ENCODE results near the gene SLC36A4. TPM values are rescaled to one million over a fixed set of nuclear protein-coding genes. Genes with fewer than 3 reads are reported as not detected.

The SLC36A4 gene
- total RNA-seq, 2 experiments from 2014 or later: 9.8 to 10.9 TPM

DNA sequence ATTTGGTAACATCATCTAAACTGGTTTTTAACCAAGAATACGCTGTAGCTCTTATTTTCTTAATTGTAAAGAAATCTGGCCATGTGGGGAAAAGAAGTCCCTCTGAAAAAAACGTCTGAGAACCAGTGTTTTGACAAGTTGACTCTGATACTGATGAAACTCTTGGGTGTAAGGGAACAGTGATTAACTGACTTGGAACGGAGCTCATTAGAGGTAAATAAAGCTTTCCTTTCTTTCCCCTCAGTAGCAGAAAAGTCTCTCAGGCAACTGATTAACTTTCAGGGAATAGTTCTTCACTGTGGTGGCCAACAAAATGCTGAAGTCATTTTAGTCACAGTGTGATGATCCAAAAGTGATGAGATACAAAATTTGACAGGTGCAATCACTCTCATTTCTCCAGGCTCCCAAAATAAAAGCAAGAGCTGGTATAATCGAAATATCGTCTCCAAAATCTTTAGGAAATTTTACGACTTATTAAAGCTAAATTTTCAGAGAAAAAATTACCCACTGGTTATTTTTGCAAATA is 52.3 kb downstream of the SLC36A4 start:
- H3K36me3 Mint-ChIP-seq (ENCODE audit: low read depth): no peaks in the 10 kb centered on the region

DNA sequence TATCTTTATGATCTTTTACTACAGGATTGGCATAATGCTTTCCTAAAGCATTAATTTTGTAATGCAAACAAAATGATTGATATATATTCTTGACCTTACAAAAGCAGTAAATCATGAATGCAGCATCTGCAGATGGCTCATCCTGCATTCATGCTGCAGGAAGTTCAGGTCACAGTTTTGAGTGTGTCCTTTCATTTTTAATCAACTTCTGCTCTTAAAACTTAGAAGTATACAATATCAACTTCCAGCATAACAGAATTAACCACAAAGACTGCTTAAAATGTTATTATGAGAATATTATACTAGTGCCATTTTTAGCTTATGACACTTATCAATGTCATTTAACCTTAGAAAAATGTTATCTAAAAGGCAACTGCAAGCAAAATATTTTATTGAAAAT is 54.0 kb downstream of the SLC36A4 start:
- Mint-ChIP-seq H3K4me3 (no peak overlapping the region), H3K27ac (no peak overlapping the region), H3K4me1 (ENCODE audit: low read depth) (peaks cover 5% of the 10 kb centered on the region), H3K36me3 (ENCODE audit: low read depth) (no peaks in the 10 kb centered on the region), H3K27me3 (ENCODE audit: low read depth) (no peaks in the 10 kb centered on the region), H3K9me3 (ENCODE audit: insufficient read depth) (no peaks in the 10 kb centered on the region)
- POLR2A ChIA-PET: no interaction called here
- CTCF ChIA-PET: no interaction called here
- DNase-seq (no peak), ATAC-seq (no peak)

More for the DNA sequence above, 52.3 kb downstream of the SLC36A4 start:
- Mint-ChIP-seq H3K27me3 (ENCODE audit: low read depth) (no peaks in the 10 kb centered on the region), H3K4me3 (no peak overlapping the region), H3K27ac (no peak overlapping the region), H3K9me3 (ENCODE audit: insufficient read depth) (no peaks in the 10 kb centered on the region), H3K4me1 (ENCODE audit: low read depth) (peaks cover 5% of the 10 kb centered on the region)
- ATAC-seq (no peak), DNase-seq (no peak)
- ChIA-PET CTCF (interaction anchor here (1.3 kb wide), 2 partner anchors 11 to 17 kb away, joined by 3 read pairs; no protein-coding TSS in a partner anchor), POLR2A (no interaction called here)

DNA sequence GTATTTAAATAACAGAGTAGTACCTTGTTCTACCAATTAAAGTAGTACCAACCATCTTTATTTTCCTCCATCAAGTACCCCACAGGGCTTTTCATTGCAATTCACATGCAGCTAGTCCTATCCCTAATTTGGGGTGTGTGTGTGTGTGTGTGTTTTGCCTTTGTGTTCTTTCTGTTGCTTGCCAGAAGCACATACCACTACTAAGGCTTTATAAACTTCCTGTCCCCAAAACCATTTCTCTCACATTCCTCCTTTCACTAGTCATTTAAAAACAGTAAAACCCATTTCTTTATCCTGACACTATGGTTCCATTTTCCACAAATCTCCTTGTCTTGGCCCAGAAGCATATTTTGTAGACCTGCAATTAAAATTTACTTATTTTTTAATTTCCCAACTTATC is 54.6 kb downstream of the SLC36A4 start:
- DNase-seq: no peak

DNA sequence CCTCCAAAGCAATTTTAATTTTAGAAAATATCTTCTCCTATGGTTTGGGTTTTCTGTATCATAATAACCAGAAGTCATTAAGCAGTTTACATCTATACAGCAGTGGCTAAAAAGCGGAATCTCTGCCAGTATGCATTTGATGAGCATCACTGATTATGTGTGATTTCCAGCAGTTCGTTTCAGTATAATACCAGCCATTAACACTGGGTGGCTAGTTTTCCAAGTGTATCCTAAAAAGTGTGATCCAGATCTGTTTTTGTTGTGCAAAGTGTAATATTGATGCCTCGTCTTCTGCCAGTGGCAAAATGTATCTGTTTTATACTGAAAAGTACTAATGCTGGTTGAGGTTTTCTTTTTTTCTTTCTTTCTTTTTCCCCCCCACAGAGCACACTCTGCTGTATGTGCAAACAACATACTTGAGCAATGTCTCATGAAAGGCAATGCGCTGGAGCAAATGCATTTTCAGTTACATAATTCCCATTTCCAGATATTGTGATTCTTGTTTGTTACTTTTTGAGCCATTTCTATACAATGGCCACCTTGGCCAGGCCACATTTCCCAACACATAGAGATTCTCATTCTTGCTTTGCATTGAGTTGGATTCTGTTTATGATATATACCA is 64.2 kb downstream of the SLC36A4 start:
- no peak overlapping the region for H3K27ac Mint-ChIP-seq
- CTCF ChIA-PET: interaction anchor here (1.2 kb wide), 1 partner anchor 13 kb away, joined by 3 read pairs; no protein-coding TSS in a partner anchor
- H3K27me3 Mint-ChIP-seq (ENCODE audit: low read depth): peaks cover 2% of the 10 kb centered on the region
- no peak for ATAC-seq
- H3K36me3 Mint-ChIP-seq (ENCODE audit: low read depth): peaks cover 3% of the 10 kb centered on the region
- H3K9me3 Mint-ChIP-seq (ENCODE audit: insufficient read depth): no peaks in the 10 kb centered on the region
- H3K4me1 Mint-ChIP-seq (ENCODE audit: low read depth): no peaks in the 10 kb centered on the region
- DNase-seq: no peak
- POLR2A ChIA-PET: no interaction called here
- H3K4me3 Mint-ChIP-seq: no peak overlapping the region

More for the DNA sequence above, 54.6 kb downstream of the SLC36A4 start:
- ChIA-PET POLR2A (no interaction called here), CTCF (no interaction called here)
- no peaks in the 10 kb centered on the region for H3K9me3 Mint-ChIP-seq (ENCODE audit: insufficient read depth)
- H3K4me1 Mint-ChIP-seq (ENCODE audit: low read depth): peaks cover 5% of the 10 kb centered on the region
- ATAC-seq: no peak
- no peaks in the 10 kb centered on the region for H3K27me3 Mint-ChIP-seq (ENCODE audit: low read depth)
- H3K4me3 Mint-ChIP-seq: no peak overlapping the region
- H3K27ac Mint-ChIP-seq: no peak overlapping the region
- H3K36me3 Mint-ChIP-seq (ENCODE audit: low read depth): no peaks in the 10 kb centered on the region

DNA sequence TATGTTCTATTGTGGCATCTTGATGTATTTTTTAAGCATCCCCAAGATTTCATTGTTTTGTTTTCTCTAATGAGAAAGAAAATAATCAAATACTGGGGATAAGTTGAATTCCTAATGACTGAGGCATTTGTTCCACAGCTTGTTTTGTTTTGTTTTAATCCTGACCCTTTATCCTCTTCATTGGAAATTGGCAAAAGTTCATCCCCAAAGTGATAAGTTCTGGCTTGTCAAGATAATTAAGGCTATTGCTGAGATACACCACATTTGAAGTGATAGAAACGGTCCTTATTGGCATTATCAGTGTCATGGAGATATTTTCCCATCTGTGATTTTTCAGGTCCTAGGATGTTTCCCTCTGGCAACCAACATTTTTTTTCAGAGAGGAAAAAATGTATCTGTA is 65.0 kb downstream of the SLC36A4 start:
- CTCF ChIA-PET: no interaction called here
- ATAC-seq (no peak), DNase-seq (no peak)
- POLR2A ChIA-PET: no interaction called here
- peaks cover 3% of the 10 kb centered on the region for H3K36me3 Mint-ChIP-seq (ENCODE audit: low read depth)
- no peak overlapping the region for H3K4me3 Mint-ChIP-seq
- peaks cover 2% of the 10 kb centered on the region for H3K27me3 Mint-ChIP-seq (ENCODE audit: low read depth)
- H3K4me1 Mint-ChIP-seq (ENCODE audit: low read depth): no peaks in the 10 kb centered on the region
- no peak overlapping the region for H3K27ac Mint-ChIP-seq
- H3K9me3 Mint-ChIP-seq (ENCODE audit: insufficient read depth): no peaks in the 10 kb centered on the region

DNA sequence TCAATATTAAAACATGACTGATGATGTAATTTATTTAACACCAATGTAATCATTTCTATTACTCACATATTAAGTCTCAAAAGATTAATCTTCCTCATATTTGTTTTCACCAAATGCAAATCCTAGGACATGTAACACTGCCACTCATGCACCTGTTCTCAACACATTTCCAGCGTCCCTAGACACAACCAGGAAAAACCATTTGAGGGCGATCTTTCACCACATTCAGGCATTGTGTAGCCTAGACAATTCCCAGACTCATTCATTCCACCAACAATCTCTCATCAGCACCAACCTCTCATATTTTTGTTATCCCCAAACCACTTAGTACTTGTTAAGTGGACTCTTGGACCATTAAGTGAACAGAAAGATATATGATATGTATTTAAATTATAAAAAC is 66.1 kb downstream of the SLC36A4 start:
- ATAC-seq (no peak), DNase-seq (no peak)
- POLR2A ChIA-PET: no interaction called here
- H3K9me3 Mint-ChIP-seq (ENCODE audit: insufficient read depth): no peaks in the 10 kb centered on the region
- H3K4me1 Mint-ChIP-seq (ENCODE audit: low read depth): no peaks in the 10 kb centered on the region
- H3K36me3 Mint-ChIP-seq (ENCODE audit: low read depth): peaks cover 3% of the 10 kb centered on the region
- no peak overlapping the region for H3K27ac Mint-ChIP-seq
- CTCF ChIA-PET: no interaction called here
- H3K27me3 Mint-ChIP-seq (ENCODE audit: low read depth): peaks cover 2% of the 10 kb centered on the region
- H3K4me3 Mint-ChIP-seq: no peak overlapping the region

DNA sequence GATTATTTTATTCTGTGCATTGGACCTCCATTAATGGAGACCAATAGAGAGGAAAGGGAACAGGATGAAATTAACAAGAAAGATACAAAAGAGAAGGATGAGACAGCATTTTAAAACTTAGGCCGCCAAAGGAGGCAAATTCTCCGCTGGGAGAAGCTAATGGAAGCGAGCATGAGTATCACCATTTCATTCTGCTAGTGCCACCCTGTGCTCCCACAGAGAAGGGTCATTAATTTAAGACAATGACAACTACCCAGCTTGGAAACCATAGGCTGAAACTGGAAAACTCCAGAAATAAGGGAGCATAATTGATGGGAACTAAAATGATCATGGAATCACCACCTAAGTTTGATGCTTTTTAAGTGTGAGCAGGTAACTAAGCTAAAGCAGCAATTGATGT is 69.2 kb downstream of the SLC36A4 start:
- Mint-ChIP-seq H3K9me3 (ENCODE audit: insufficient read depth) (no peaks in the 10 kb centered on the region), H3K36me3 (ENCODE audit: low read depth) (no peaks in the 10 kb centered on the region), H3K27me3 (ENCODE audit: low read depth) (peaks cover 4% of the 10 kb centered on the region), H3K4me3 (no peak overlapping the region), H3K4me1 (ENCODE audit: low read depth) (no peaks in the 10 kb centered on the region), H3K27ac (no peak overlapping the region)
- CTCF ChIA-PET: interaction anchor here (1.2 kb wide), 1 partner anchor 17 kb away, joined by 3 read pairs; no protein-coding TSS in a partner anchor
- ATAC-seq (no peak), DNase-seq (no peak)
- POLR2A ChIA-PET: no interaction called here

DNA sequence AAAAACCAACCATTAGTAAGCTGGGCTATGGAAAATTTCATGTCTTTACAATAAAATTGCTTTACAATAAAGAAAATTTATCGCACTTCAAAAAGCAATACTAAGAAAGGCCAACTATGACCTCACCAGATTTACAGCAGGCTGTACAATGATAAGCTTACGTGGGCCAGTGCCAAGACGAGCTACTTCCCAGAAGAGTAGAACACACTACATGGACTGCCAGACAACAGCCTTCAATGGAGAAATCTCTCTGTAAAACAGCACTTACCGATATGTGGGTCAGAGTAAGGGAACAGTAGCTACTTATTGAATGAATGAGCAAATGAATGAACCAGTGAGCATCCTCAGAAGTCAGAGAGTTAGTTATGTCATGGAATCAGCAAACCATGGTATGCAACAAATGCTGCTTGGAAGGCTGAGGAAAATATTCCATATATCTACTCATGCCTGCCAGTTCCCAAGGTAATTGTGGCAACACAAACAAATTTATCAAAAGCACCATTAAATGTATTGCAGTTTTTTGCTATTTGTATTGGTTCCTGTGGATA is 74.4 kb downstream of the SLC36A4 start:
- no peak overlapping the region for H3K4me3 Mint-ChIP-seq
- H3K27me3 Mint-ChIP-seq (ENCODE audit: low read depth): peaks cover 12% of the 10 kb centered on the region
- no peak overlapping the region for H3K27ac Mint-ChIP-seq
- ATAC-seq (no peak), DNase-seq (no peak)
- ChIA-PET POLR2A (no interaction called here), CTCF (interaction anchor here (0.8 kb wide), 1 partner anchor 30 kb away, joined by 3 read pairs; no protein-coding TSS in a partner anchor)
- H3K36me3 Mint-ChIP-seq (ENCODE audit: low read depth): no peaks in the 10 kb centered on the region
- no peaks in the 10 kb centered on the region for H3K9me3 Mint-ChIP-seq (ENCODE audit: insufficient read depth)
- H3K4me1 Mint-ChIP-seq (ENCODE audit: low read depth): no peaks in the 10 kb centered on the region

DNA sequence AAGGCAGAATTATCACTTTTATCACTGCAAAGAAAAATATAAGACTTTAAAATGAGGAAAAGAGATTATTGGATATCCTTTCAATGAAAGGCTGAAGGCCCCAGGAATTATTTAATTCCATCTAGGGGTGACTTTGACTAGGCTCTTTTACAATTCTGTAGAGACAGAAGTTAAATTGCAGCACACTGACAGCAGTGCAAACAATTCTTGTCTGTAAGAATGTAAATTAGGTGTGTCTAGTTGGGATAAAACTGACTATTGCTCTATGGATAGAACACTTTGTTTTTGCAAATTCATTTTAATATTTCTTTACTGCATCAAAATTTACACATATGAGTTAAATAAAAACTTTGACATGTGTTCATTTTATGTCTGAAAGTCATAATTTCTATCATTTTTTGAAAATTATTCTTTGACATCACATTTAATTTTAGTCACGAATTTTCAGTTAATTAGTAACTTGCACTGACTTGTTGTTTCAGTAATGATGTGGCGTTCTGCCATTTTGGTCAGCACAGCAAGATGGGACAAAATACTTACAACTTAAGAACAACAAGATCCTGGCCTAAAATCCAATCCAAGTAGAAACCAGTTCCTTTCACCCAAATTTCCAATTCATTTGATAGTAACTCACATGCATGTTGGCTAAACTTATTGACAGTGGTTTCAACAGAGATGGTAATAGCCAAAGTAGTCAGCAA is 75.1 kb downstream of the SLC36A4 start:
- H3K36me3 Mint-ChIP-seq (ENCODE audit: low read depth): no peaks in the 10 kb centered on the region
- DNase-seq: no peak
- no peak overlapping the region for H3K4me3 Mint-ChIP-seq
- no peak overlapping the region for H3K27ac Mint-ChIP-seq
- H3K9me3 Mint-ChIP-seq (ENCODE audit: insufficient read depth): no peaks in the 10 kb centered on the region
- ATAC-seq: no peak
- POLR2A ChIA-PET: no interaction called here
- no peaks in the 10 kb centered on the region for H3K4me1 Mint-ChIP-seq (ENCODE audit: low read depth)
- peaks cover 13% of the 10 kb centered on the region for H3K27me3 Mint-ChIP-seq (ENCODE audit: low read depth)
- CTCF ChIA-PET: interaction anchor here (0.8 kb wide), 1 partner anchor 31 kb away, joined by 3 read pairs; no protein-coding TSS in a partner anchor

DNA sequence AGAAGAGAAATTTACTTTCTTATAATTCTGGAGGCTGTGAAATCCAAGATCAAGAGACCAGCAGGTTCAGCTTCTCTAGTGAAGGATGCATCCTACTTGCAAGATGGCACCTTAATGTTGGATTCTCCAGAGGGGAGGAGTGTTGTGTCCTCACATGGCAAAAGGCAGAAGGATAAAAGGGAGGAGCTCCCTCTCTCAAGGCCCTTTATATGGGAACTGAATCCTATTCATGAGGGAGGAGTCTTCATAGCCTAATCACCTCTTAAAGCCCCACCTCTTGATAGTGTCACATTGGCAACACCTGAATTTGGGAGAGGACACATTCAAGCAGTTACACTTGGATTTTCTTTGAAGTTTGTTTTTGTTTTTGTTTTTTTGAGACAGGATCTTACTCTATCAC is 79.5 kb downstream of the SLC36A4 start:
- H3K27ac Mint-ChIP-seq: no peak overlapping the region
- peaks cover 16% of the 10 kb centered on the region for H3K27me3 Mint-ChIP-seq (ENCODE audit: low read depth)
- ATAC-seq (no peak), DNase-seq (no peak)
- no peak overlapping the region for H3K4me3 Mint-ChIP-seq
- H3K9me3 Mint-ChIP-seq (ENCODE audit: insufficient read depth): no peaks in the 10 kb centered on the region
- ChIA-PET CTCF (no interaction called here), POLR2A (no interaction called here)
- H3K36me3 Mint-ChIP-seq (ENCODE audit: low read depth): no peaks in the 10 kb centered on the region
- no peaks in the 10 kb centered on the region for H3K4me1 Mint-ChIP-seq (ENCODE audit: low read depth)

DNA sequence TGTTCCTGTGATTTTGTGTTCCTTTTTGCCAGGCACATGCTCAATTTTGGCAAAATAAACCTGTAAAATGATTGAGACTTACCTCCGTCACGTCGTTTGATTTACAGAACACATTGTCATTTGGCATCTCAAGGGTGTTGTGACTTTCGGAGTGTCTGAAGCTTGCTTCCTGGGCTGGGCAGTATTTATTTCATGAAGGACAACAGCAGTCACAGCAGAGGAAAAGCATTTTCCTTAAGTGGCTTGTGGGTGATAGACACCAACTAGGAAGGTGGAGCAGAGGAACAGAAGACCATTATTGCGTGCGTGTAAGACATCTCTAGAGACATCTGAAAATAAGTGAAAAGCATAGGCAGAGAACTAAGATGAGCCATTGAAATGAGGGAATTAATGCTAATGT is 80.2 kb downstream of the SLC36A4 start:
- H3K27me3 Mint-ChIP-seq (ENCODE audit: low read depth): peaks cover 16% of the 10 kb centered on the region
- no peaks in the 10 kb centered on the region for H3K9me3 Mint-ChIP-seq (ENCODE audit: insufficient read depth)
- DNase-seq (no peak), ATAC-seq (no peak)
- POLR2A ChIA-PET: no interaction called here
- no peak overlapping the region for H3K4me3 Mint-ChIP-seq
- H3K27ac Mint-ChIP-seq: no peak overlapping the region
- H3K4me1 Mint-ChIP-seq (ENCODE audit: low read depth): no peaks in the 10 kb centered on the region
- CTCF ChIA-PET: no interaction called here
- H3K36me3 Mint-ChIP-seq (ENCODE audit: low read depth): no peaks in the 10 kb centered on the region

DNA sequence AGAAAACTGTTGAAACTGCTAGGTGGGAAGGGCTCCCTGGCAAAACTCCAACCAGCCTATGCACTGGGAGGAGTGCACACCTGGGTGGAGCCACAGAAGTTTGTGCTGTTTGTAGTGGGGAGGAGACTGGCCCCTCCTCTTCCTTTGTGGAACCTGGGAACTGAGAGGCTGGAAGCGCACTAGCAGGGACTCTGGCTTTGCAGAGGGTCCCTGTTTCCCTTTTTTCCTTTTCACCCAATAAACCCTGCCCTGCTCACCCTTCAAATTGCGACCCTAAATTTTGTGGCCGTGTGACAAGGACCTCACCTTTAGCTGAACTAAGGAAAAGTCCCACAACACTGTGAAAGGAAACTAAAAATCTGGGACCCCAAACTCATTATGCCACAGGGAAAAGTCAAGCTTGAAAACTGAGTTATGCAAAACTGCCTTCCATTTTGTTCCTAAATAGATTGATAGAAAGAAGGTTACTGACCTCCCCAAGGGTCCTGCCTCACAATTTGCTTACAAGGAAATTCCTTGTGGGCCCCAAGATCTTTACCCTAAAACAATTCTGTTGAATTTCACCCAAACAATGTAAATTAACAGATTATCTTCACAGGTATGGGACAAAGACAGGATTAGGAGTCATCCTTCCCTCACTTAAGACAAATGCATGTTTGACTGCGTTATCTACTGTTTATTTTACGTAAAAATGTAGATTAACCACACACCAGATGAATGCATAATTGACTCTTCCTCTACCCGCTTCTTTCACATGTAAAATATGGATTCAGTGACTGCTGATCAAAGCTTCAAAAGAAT is 81.0 kb downstream of the SLC36A4 start:
- ChIA-PET POLR2A (no interaction called here), CTCF (no interaction called here)
- Mint-ChIP-seq H3K4me1 (ENCODE audit: low read depth) (no peaks in the 10 kb centered on the region), H3K9me3 (ENCODE audit: insufficient read depth) (no peaks in the 10 kb centered on the region), H3K27ac (no peak overlapping the region), H3K36me3 (ENCODE audit: low read depth) (no peaks in the 10 kb centered on the region), H3K27me3 (ENCODE audit: low read depth) (peaks cover 16% of the 10 kb centered on the region), H3K4me3 (no peak overlapping the region)
- no peak for ATAC-seq
- DNase-seq: no peak

Data from activated CD8-positive, alpha-beta T cell treated with anti-CD3 and anti-CD28 coated beads, Interleukin-2, amount 10 ng/mL, durations not matched to agents 7 days and 5 days (primary cell).